AG08395 (cell line): ENCODE measurements around the gene GATD1.
"Not testable (repeated sequence)": the region's sequence is repeated elsewhere in the genome, so short reads cannot be mapped to it uniquely, and the experiment has no call there.

Experiments
- DNase-seq: peaks from one replicate; pipeline ENCODE4 v3.0.0; 2012; ENCODE audit warnings: mixed read lengths, low spot score

The GATD1 gene

DNA sequence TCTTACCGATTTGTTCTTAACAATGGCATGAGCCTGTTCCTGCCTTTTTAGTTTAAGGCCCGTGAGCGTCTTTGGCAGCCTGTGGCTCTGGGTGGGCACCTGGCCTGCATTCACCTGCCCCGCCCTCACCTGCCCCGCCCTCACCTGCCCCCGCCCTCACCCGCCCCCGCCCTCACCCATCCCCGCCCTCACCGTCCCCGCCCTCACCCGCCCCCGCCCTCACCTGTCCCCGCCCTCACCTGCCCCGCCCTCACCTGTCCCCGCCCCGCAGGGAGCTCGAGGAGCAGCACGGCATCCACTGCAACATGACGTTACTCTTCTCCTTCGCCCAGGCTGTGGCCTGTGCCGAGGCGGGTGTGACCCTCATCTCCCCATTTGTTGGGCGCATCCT, 14.2 kb downstream of the GATD1 start:
- DNase-seq: no peak

GRCh38 chr11:762421-763072, 14.7 kb downstream of the GATD1 start:
- DNase-seq: peak; percentile 95

DNA sequence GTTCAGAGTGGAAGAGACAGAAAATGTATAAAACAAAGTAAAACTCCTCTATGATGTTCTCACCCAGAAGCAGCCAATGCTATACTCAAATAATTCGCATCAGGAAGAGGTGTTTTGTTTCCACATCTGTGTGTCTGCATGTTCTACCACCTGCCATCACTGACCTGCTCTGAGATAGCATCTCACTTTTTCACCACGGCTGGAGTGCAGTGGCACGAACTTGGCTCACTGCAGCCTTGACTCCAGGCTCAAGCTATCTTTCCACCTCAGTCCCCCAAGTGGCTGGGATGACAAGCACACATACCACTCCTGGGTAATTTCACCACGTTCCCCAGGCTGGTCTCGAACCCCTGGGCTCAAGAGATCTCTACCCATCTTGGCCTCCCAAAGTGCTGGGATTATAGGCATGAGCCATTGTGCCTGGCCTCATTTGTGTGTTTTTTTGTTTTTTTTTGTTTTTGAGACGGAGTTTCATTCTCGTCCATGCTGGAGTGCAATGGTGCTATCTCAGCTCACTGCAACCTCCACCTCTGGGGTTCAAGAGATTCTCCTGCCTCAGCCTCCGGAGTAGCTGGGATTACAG, 15.7 kb downstream of the GATD1 start:
- DNase-seq: no peak

DNA sequence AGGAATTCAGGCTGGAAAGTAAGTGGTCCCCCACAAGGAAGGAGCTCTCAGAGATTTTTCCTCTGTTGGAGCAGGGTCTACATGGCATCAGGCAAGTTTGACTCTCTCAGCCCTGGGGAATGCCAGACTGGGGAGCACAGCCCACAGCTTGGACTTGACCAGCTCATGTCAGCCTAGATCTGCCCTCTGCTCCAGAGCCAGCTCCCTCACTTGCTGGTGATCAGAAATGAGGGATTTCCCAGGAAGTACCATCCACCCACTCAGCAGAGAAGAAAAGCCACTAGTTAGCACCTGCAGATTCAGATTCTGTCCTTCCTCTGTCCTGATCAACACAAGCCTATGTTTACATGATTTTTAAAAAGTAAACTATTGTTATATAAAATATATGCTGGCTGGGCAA, 17.1 kb downstream of the GATD1 start:
- DNase-seq: no peak

GRCh38 chr11:749731-750130, 27.6 kb downstream of the GATD1 start:
- no peak for DNase-seq

DNA sequence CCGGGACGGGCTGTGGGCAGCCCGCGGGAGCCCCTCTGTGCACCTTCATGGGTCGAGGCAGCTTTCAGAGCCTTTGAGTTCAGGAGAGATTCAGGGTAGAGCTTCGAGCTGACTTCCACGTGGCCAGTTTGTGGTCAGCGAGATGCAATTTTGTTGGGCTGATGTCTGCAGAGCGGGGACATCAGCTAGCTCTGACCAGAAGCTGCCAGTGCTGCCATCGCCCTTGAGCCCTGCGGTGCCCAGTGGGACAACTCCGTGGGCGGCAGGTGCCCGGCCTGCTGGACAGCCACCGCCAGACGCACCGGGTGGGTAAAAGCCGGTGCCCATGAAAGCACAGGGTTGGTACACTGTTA, 29.3 kb downstream of the GATD1 start:
- DNase-seq: no peak

DNA sequence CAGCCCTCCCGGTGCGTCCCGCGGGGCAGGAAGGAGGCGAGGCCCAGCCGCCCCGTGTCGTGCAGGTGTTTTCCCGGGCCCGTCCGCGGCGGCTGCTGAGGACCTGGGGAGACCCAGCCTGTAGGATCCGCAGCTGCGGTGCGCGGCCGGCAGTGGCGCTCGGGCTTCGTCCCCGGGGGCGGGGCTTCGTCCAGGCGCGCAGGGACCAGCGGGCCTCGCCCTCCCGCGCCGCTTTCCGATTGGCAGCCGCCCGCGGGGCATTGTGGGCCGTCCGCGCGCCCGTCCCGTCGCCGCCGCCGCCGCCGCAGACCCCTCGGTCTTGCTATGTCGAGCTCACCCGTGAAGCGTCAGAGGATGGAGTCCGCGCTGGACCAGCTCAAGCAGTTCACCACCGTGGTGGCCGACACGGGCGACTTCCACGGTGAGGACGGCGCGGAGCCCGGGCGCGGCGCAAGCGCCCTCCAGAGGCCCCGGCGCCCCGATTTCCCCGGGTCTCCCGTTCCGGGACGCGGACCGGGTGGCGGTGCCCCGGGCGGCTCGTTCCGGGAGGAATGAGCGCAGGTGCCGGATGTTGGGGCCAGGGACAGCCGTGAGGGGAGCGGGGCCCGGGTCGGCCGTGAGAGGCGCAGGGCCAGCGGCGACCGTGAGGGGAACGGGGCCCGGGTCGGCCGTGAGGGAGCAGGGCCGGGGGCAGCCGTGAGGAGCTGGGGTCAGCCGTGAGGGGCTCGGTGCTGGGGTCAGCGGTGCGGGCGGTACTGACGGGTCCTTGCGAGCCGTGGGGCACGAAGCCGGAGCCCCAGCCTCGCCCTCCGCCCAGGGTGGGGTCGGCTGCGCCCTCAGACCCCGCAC, 29.9 kb downstream of the GATD1 start, which contains the start of gene TALDO1:
Gene TALDO1 (plus strand): TSS at position 307 of the 849 bp plus-strand sequence. CDS start 18 bp downstream, at position 325.
- peak; percentile 95 for DNase-seq

DNA sequence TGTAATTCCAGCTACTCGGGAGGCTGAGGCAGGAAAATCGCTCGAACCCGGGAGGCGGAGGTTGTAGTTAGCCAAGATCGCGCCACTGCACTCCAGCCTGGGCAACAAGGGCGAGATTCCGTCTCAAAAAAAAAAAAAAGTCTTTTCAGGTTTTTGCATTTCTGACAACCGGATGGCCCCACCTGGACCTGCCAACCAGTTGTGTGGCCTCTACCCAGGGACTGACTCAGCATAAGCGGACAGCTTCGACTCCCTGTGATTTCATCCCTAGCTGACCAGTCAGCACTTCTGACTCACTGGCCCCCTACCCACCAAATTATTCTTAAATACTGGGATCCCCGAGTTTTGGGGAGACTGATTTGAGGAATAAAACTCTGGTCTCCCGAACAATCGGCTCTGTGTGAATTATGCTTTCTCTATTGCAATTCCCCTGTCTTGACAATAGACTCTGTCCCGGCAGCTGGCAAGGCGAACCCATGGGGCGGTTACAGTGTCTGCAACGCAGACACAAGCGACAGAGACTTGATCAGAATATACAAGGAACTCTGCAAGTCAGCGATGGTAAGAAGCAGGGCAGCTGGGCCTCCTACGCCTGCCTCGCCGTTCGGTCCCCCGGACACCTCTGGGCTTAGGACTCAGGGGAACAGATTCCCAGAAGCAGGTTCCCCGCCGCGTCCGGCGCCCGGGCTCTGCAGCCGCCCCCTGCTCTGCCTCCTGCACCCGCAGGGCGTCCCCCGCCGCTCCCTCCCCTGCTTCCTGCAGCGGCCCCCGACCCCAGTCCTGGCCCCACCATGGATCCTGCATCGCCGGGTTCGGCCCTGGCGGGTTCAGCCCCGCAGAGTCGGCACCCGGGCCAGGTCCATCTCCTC, 30.8 kb downstream of the GATD1 start:
- DNase-seq: no peak

DNA sequence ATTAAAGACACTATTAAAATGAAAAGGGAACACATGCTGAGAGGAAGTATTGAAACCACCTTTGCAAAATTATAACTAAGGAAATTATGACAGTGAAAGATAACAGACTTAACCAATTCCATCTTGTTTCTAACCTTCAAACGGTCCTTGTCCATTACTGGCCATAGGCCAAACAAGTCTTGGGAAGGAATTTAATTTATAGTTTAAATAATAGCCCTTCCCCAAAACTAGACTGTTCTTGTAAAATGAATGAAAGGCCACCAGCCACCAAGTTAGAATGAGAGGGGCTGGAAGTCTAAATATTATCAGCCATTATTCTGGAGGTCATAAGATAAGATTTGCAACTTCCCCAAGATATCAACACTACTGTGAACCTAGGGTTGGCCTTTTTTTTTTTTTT, 31.9 kb downstream of the GATD1 start:
- DNase-seq: no peak

GRCh38 chr11:742571-743201, 34.6 kb downstream of the GATD1 start:
- DNase-seq: no peak

DNA sequence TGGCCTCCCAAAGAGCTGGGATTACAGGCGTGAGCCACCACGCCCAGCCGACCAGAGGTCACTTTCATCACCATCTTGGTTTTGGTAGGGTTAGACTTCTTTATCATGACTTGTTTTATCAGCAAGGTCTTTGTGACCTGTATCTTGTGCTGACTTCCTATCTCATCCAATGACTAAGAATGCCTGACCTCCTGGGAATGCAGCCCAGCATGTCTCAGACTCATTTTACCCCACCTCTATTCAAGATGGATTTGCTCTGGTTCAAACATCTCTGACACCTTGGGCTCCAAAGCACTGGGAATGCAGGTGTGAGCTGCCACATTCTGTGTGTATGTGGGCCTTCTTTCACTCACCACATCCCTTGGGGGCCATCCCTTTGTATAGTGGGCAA, 35.1 kb downstream of the GATD1 start:
- DNase-seq: no peak

- not testable (repeated sequence) for DNase-seq
These were observed 39.4 kb downstream of the GATD1 start for GRCh38 chr11:737899-738298.

DNA sequence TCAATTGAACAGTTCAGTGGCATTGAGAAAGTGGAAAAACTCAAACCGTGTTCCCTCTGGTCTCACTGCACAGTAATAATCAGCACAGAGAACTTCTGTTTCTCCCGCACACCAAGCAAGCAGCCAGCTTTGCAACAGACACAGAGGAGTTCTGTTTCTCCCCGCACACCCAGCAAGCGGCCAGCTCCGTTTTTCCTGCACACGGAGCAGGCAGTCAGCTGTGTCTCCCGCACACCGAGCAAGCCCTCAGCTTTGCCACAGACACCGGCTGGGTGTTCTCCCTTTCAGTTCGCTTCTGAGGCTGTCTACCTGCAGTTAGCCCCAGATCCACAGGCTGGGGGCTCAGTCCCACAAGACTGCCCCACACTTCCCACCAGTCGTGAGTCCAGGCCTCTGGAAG, 39.9 kb downstream of the GATD1 start:
- no peak for DNase-seq

- not testable (repeated sequence) for DNase-seq
These were observed 42.7 kb downstream of the GATD1 start for GRCh38 chr11:734541-734940.

DNA sequence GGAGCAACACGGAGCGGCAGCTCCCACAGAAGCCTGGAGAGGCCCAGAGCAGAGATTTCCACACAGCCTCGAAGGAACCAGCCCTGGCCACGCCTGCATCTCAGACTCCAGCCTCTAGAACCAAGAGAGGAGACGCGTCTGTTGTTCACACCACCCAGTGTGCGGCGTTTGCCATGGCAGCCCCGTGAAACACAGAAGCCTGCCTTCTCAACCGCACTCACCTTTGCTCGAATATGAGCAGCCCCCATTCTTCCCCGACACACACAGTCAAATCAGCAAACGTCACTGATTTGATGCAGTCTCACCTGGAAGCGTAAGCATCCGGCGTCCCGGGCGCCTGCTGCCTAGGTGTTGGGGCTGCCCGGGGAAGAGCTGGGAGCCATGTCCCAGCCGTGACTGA, 44.2 kb downstream of the GATD1 start:
- DNase-seq: no peak

GRCh38 chr11:729492-730074, 47.7 kb downstream of the GATD1 start:
- no peak for DNase-seq

DNA sequence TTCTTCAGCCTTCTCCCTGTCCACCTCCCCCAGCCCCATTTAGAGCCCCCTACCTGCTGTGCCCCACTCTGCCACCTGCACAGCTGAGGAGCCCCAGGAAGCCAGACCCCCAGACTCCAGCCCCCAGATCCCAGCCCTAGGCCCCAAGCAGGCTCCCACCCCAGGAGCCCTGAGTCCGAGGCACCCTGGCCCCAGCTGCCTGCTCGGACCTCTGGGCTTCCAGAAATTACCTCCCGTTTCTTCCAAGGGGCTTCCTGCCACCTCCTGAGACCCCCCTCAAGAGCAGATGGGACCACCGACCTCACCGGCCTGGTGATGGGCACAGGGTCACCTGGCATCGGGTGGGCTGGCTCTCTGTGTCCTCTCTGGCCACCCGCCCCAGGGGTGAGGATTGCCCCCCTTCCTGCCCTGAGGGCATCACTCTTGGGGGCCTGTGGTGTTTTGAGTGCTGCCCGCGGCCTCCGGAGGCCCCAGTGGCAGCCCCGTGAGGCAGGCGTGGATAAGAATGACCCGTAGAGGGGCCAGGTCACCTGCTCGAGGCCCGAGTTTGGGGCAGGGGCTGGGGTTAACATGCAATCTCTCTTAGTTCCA, 48.3 kb downstream of the GATD1 start:
- no peak for DNase-seq

- peak; percentile 97 for DNase-seq
These were observed 49.2 kb downstream of the GATD1 start for GRCh38 chr11:727859-728748.

DNA sequence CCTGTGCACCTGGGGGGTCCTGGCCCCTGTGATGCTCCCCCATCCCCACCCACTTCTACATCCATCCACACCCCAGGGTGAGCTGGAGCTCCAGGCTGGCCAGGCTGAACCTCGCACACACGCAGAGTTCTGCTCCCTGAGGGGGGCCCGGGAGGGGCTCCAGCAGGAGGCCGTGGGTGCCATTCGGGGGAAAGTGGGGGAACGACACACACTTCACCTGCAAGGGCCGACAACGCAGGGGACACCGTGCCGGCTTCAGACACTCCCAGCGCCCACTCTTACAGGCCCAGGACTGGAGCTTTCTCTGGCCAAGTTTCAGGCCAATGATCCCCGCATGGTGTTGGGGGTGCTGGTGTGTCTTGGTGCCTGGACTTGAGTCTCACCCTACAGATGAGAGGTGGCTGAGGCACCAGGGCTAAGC, 50.0 kb downstream of the GATD1 start:
- DNase-seq: no peak
